ENCODE results near the gene VTI1A.

- TF ChIP-seq CTCF (IDR thresholded peaks at IDR 0.05) (no peak), POLR2AphosphoS5 (IDR thresholded peaks at IDR 0.05) (no peak), POLR2A (IDR thresholded peaks at IDR 0.05) (no peak)
Measured at GRCh38 chr10:112507046-112507445, 60.0 kb downstream of the VTI1A start.
